MV-4-11 (cell line): ENCODE results near the gene TBPL1.
"Not testable (repeated sequence)": the region's sequence is repeated elsewhere in the genome, so short reads cannot be mapped to it uniquely, and the experiment has no call there.

Experiments
- DNase-seq: peaks from one replicate; lab custom pipeline; 2025; lab: John Stamatoyannopoulos, UW

The TBPL1 gene

GRCh38 chr6:133952815-133953633 is at the start of gene TBPL1:
TBPL1 (plus strand) TSS chr6:133953224; CDS start chr6:133980126, 26,902 bp downstream.
- DNase-seq = peak; percentile 92

- DNase-seq = no peak
These were observed 49.2 kb upstream of the TBPL1 start for GRCh38 chr6:133903855-133904254.

- peak; percentile 82 for DNase-seq
These were observed 47.0 kb upstream of the TBPL1 start for GRCh38 chr6:133906050-133906449.

DNA sequence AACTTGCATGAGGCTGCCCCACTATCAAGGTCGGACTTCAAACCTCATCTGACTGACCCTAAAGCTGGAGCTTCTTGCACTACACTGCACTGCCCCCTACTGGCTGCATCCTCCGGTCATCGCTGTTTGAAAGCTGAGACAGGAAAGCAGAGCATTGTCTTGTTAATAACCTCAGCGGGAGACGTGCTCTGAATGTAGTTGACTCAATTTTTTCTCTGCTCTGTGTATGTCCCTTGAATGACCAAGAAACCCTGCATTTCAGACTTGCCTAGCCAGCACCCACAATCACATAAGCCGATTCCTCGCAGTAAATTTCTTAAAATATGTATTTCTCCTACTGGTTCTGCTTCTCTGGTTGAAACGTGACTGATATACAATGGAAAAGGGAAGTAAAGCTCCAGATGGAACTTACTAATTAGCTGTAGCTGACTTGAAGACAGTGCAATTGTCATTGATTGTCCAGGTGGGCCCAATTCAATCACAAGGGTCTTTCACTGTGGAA is 36.3 kb upstream of the TBPL1 start:
- peak; percentile 64 for DNase-seq

DNA sequence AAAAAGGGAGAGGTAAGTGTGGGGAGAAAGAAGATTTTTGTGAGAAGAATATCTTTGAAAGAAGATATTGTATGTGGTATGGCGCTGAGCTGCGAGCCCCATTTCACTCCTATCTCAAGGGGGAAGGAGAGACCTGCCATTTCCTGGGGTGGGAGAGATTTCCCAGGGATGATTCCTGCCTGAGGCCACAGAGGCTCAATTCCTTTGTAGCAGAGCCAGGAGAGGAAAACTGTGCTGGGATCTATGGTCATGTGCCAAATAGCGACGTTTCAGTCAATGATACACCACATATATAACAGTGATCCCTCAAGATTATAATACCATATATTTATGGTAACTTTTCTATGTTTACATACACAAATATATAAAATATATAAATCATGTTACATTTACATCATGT is 35.2 kb upstream of the TBPL1 start:
- no peak for DNase-seq

- DNase-seq = peak; percentile 47
These were observed 34.7 kb upstream of the TBPL1 start for GRCh38 chr6:133918208-133918930.

DNA sequence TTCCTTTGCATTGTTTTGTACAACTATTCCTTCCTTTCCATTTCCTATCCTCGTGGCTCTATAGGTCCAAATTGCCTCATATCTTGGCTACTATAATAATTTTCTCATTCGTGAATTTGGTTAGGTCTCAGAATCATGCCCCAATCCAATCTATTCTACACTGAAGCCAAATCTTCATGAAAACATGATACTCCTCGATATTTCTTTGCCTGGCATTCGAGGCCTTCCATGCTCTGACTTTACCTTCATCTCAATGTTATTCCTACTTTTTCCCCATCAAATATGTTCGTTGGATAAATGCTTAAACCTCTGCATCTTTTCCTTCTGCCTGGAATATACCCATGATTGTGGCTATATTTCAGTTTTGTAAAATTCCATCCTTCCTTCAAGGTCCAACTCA is 33.7 kb upstream of the TBPL1 start:
- no peak for DNase-seq

GRCh38 chr6:133921249-133921859 is 31.7 kb upstream of the TBPL1 start:
- peak; percentile 74 for DNase-seq

DNA sequence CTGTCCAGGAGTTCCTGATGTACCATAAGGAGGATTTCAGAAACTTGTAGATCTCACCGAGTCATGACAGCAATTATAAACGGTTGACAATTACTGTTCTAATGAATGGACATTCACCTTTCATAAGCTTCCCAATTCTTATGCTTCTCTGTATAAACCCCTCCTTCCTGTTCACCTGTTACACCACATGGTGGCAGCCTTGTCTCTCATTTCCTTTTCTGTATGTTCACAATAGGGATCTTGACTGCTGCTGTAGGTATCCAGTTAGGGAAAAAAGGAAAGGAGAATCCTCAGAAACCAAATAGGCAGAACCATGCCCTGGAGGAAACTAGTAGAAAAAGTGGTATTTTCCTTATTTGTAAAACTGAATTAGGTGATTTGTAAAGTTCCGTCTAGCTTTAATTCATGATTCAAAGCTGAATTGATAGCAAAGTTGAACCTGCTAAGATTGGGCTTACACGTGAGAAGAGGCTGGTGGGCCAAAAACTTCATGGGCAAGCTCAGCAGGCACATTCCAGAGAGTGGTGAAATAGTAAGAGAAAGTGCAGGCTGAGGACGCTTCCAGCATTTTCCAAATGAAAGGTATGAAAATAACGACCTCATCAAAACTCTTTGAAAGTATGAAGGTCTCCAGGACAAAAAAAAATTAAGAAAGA is 29.0 kb upstream of the TBPL1 start:
- DNase-seq = peak; percentile 52

DNA sequence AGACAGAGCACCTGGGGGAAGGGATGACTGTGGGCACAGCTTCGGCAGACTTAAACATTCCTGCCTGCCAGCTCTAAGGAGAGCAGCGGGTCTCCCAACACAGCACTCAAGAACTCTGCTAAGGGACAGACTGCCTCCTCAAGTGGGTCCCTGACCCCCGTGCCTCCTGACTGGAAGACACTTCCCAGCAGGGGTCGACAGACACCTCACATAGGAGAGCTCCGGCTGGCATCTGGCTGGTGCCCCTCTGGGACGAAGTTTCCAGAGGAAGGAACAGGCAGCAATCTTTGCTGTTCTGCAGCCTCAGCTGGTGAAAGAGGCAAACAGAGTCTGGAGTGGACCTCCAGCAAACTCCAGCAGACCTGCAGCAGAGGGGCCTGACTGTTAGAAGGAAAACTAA is 21.8 kb upstream of the TBPL1 start:
- DNase-seq = not testable (repeated sequence)

DNA sequence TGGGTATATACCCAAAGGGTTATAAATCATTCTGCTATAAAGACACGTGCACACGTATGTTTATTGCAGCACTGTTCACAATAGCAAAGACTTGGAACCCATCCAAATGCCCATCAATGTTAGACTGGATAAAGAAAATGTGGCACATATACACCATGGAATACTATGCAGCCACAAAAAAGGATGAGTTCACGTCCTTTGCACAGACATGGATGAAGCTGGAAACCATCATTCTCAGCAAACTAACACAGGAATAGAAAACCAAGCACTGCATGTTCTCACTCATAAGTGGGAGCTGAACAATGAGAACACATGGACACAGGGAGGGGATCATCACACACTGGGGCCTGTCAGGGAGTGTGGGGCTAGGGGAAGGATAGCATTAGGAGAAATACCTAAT is 16.7 kb upstream of the TBPL1 start:
- DNase-seq = not testable (repeated sequence)

- no peak for DNase-seq
These were observed 15.1 kb upstream of the TBPL1 start for GRCh38 chr6:133937909-133938308.

GRCh38 chr6:133938533-133938932 is 14.5 kb upstream of the TBPL1 start:
- DNase-seq = no peak

GRCh38 chr6:133939778-133940667 is 13.0 kb upstream of the TBPL1 start:
- no peak for DNase-seq

- no peak for DNase-seq
These were observed 7.9 kb upstream of the TBPL1 start for GRCh38 chr6:133945158-133945557.

DNA sequence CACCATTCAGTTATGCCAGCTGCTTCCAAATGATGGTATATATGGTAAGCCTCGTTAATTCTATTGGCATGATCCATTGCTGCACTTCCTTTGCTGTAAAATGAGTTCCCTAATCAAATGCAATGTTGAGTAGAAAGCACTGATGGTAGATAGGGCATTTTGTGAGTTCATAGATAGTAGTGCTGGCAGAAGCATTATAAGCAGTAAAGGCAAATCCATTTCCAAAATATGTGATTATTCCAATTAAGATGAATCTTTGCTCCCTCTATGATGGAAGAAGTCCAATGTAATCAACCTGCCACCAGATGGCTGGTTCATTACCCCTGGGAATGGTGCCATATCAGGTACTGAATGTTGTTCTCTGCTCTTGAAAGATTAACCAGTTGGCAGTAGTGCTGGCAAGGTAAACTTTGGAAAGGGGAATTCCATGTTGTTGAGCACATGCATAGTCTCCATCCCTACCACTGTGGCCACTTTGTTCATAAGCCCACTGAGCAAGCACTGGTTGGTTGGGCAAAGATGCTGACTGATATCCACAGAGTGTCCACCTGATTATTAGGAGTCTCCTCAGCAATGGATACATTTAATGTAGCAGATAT is 5.6 kb upstream of the TBPL1 start:
- no peak for DNase-seq

DNA sequence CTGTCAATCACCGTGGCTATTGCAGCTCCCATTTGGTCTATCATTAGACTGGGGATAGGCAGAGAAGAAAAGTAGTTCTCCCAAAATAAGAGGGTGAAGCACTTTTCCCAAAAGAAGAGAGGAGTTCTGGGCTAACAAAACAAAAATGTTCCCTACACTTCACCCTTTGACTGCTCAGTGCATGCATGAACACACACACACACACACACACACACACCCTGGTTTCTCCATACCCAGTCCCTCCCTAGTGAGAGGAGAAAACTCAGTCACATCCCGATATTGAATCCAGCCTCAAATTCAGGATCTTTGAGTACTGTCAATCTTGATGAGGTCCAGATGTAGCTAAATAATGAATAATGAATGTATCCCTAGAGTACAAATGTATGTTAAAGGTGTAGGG is 4.6 kb upstream of the TBPL1 start:
- DNase-seq = no peak

DNA sequence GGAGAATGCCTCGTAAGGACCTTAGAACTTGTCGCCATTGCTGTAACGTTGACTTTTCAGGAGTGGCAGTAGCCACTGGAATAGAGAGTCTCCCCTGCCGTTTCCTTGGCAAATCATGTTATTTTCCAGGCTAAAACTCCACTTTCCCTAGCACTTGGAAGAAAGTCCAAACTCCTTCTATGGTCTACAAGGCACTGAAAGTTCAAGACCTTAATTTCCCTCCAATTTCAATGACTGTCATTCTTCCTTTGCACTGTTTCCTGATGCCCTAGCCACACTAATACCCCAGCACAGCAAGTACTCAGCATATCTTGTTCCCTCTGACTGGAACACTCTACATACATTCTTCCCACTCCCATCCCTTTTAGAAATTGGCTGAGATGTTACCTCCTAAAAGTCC is 1.8 kb upstream of the TBPL1 start:
- DNase-seq = no peak

DNA sequence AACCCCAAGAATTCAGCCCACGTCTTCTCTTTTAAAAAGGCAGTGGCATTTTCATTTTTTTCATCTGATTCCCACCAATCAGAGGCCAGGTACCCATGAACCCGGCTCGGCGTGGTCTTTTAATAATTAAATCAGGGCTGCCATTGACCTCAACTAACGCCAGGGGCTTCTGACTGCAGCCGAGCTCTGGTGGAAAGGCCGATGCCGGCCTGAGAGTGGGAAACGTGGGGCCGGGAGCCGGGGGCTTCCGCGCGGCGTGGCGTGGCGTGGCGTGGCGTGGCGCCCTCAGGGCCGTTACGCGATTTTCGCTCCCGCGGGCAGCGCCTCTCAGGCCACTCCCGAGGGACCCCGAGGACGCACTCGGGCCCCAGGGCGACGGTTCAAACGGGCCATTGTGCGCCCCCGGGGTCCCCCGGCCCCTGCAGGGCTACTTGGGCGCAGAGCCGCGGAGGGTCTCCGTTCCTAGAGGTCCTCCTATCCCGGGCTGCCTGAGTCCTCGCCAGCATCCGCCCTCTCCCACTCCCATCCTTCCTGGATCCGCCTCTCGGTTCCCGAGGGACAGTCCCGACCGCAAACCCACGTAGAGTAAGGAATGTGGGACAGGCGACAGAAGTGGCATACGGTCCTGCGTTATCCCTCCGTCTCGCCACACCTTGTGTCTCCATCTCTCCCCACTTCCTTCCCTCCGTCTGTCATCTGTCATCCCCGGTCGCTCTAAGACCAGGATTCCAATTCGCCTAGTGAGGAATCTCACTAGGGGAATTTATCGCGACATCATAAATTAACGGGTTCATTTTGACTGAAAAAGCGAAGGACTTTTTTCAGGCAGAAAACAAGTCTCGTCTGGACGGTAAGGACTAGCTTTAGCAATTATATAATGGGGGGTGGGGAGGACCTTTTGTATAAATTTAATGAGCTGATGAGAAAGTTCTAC is 876 bp upstream of the TBPL1 start:
- DNase-seq = no peak
